ENCODE measurements around the gene FAM228A. TPM values are rescaled to one million over a fixed set of nuclear protein-coding genes. Genes with fewer than 3 reads are reported as not detected.

The FAM228A gene
- polyA plus RNA-seq, 1 donor from 2014 or later: 2.6 TPM

GRCh38 chr2:24220554-24221291, 45.9 kb downstream of the FAM228A start:
- Histone ChIP-seq H3K27ac (ENCODE audit: low read length) (no peak overlapping the region), H3K4me3 (ENCODE audit: low read length) (no peak overlapping the region), H3K9me2 (ENCODE audit: insufficient read depth, low read length) (no peaks in the 10 kb centered on the region), H3F3A (ENCODE audit: insufficient read depth, low read length, poor library complexity, severe bottlenecking) (no peaks in the 10 kb centered on the region), H3K36me3 (ENCODE audit: insufficient read depth, low read length) (no peaks in the 10 kb centered on the region), H3K79me2 (replicated peaks; ENCODE audit: insufficient read depth, low read length) (no peaks in the 10 kb centered on the region), H2AFZ (ENCODE audit: low read depth, low read length) (no peak overlapping the region), H3K27me3 (ENCODE audit: insufficient read depth, low read depth, low read length) (no peaks in the 10 kb centered on the region), H3K4me2 (ENCODE audit: low read length) (no peak overlapping the region), H4K20me1 (ENCODE audit: insufficient read depth) (no peaks in the 10 kb centered on the region), H3K9me3 (ENCODE audit: low read length) (no peaks in the 10 kb centered on the region), H3K9ac (ENCODE audit: low read length) (no peak overlapping the region)
- TF ChIP-seq TAF1 (IDR thresholded peaks at IDR 0.05; ENCODE audit: low read depth) (no peak), POLR2AphosphoS5 (IDR thresholded peaks at IDR 0.05) (no peak), EZH2 (IDR thresholded peaks at IDR 0.05; ENCODE audit: borderline replicate concordance, insufficient read depth, low read length, poor library complexity, severe bottlenecking) (no peak), CTCF (IDR thresholded peaks at IDR 0.05; ENCODE audit: poor library complexity, severe bottlenecking) (no peak), EP300 (conservative IDR thresholded peaks at IDR 0.05; ENCODE audit: poor library complexity, severe bottlenecking) (no peak), RAD21 (conservative IDR thresholded peaks at IDR 0.05) (no peak), MXI1 (conservative IDR thresholded peaks at IDR 0.05; ENCODE audit: poor library complexity, severe bottlenecking) (no peak), SMC3 (conservative IDR thresholded peaks at IDR 0.05; ENCODE audit: poor library complexity) (no peak)
- TF ChIP-seq, protein P1, sequence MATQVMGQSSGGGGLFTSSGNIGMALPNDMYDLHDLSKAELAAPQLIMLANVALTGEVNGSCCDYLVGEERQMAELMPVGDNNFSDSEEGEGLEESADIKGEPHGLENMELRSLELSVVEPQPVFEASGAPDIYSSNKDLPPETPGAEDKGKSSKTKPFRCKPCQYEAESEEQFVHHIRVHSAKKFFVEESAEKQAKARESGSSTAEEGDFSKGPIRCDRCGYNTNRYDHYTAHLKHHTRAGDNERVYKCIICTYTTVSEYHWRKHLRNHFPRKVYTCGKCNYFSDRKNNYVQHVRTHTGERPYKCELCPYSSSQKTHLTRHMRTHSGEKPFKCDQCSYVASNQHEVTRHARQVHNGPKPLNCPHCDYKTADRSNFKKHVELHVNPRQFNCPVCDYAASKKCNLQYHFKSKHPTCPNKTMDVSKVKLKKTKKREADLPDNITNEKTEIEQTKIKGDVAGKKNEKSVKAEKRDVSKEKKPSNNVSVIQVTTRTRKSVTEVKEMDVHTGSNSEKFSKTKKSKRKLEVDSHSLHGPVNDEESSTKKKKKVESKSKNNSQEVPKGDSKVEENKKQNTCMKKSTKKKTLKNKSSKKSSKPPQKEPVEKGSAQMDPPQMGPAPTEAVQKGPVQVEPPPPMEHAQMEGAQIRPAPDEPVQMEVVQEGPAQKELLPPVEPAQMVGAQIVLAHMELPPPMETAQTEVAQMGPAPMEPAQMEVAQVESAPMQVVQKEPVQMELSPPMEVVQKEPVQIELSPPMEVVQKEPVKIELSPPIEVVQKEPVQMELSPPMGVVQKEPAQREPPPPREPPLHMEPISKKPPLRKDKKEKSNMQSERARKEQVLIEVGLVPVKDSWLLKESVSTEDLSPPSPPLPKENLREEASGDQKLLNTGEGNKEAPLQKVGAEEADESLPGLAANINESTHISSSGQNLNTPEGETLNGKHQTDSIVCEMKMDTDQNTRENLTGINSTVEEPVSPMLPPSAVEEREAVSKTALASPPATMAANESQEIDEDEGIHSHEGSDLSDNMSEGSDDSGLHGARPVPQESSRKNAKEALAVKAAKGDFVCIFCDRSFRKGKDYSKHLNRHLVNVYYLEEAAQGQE (IDR thresholded peaks at IDR 0.05; ENCODE audit: borderline replicate concordance): no peak

GRCh38 chr2:24221343-24222050, 46.6 kb downstream of the FAM228A start:
- Histone ChIP-seq H3K79me2 (replicated peaks; ENCODE audit: insufficient read depth, low read length) (no peaks in the 10 kb centered on the region), H3K4me3 (ENCODE audit: low read length) (no peak overlapping the region)

More at GRCh38 chr2:24221343-24222050, 46.6 kb downstream of the FAM228A start:
- Histone ChIP-seq H3K27ac (ENCODE audit: low read length) (no peak overlapping the region), H3K4me2 (ENCODE audit: low read length) (no peak overlapping the region), H3K9ac (ENCODE audit: low read length) (no peak overlapping the region), H4K20me1 (ENCODE audit: insufficient read depth) (no peaks in the 10 kb centered on the region), H3K9me3 (ENCODE audit: low read length) (no peaks in the 10 kb centered on the region), H3K9me2 (ENCODE audit: insufficient read depth, low read length) (no peaks in the 10 kb centered on the region), H3K27me3 (ENCODE audit: insufficient read depth, low read depth, low read length) (no peaks in the 10 kb centered on the region), H2AFZ (ENCODE audit: low read depth, low read length) (no peak overlapping the region), H3K36me3 (ENCODE audit: insufficient read depth, low read length) (no peaks in the 10 kb centered on the region), H3F3A (ENCODE audit: insufficient read depth, low read length, poor library complexity, severe bottlenecking) (no peaks in the 10 kb centered on the region)
- no peak for TF ChIP-seq SMC3 (conservative IDR thresholded peaks at IDR 0.05; ENCODE audit: poor library complexity)
- TF ChIP-seq, protein P1 (IDR thresholded peaks at IDR 0.05; ENCODE audit: borderline replicate concordance): no peak
- TF ChIP-seq RAD21 (conservative IDR thresholded peaks at IDR 0.05): no peak
- TF ChIP-seq CTCF (IDR thresholded peaks at IDR 0.05; ENCODE audit: poor library complexity, severe bottlenecking): no peak
